HG02759 (cell line): ENCODE data around the gene MYH10.

Experiments used
- ATAC-seq: cut with Tn5 transposase; IDR thresholded peaks from one replicate; pipeline ENCODE4 v1.9.1; 2021; ENCODE audit warnings: mild to moderate bottlenecking, moderate library complexity; ENCODE audit not compliant: unreplicated experiment

The MYH10 gene

GRCh38 chr17:8477715-8478441 is 152.6 kb downstream of the MYH10 start:
- ATAC-seq: no peak

GRCh38 chr17:8477171-8477570 is 153.4 kb downstream of the MYH10 start:
- no peak for ATAC-seq

GRCh38 chr17:8476741-8477140 is 153.8 kb downstream of the MYH10 start:
- ATAC-seq: no peak

DNA sequence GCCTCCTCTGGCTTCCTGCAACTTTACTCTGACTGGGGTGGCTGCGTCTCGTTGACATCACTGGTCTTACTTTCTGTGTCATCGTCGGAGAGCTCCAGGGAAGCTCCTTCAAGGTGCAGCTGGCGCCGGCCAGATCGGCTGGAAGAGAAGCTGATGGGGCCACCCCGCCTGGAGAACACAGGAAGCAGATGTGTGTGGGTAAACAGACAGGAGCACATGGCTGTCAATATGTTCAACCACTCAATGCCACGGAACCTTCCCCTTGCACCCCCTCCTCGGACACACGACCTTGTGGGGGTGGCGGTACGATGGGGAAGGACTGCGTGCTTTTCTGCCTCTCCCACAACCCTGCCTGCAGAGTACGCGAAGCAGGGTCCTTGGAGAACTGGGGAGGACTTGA is 154.7 kb downstream of the MYH10 start:
- no peak for ATAC-seq

DNA sequence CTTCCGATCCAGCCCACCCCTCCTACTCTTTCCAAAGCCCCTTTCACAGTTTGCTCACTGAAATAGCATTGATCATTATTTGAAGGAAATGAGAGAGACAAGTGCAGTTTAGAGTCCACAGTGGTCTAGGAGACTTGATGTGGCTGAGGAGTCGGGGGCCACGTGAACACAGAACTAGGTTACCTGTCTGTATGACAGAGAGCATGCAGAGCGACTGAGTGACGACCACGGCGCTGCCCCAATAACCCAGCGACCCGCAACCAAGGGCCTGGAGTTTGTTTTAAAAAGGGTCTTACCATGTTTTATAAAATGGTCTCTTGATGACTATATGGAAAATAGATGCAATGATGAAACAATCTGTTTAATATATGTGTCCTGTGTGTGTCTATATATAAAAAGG is 155.3 kb downstream of the MYH10 start:
- ATAC-seq: no peak

GRCh38 chr17:8474826-8475225 is 155.7 kb downstream of the MYH10 start:
- ATAC-seq: no peak

GRCh38 chr17:8473451-8474192 is 156.9 kb downstream of the MYH10 start:
- no peak for ATAC-seq

DNA sequence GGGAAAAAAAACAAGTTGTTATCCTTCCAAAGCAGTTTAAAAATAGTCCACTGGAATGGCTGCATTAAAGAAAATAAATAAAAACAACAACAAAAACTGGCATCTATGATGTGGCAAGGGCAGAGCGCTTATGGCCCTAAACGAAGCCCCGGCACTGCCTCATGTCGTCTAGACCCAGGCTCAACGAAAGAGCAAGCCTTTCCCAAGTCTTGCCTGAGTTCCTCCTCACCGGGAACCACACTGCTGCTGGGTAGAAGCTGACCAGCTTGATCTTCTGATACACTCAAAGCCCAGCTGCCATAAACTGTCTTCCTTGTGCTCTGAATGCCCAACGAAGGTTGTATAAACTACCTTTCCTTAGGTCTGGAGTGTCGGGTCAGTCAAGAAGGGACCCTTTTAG is 157.9 kb downstream of the MYH10 start:
- no peak for ATAC-seq

GRCh38 chr17:8470447-8471047 is 160.0 kb downstream of the MYH10 start:
- ATAC-seq: no peak

DNA sequence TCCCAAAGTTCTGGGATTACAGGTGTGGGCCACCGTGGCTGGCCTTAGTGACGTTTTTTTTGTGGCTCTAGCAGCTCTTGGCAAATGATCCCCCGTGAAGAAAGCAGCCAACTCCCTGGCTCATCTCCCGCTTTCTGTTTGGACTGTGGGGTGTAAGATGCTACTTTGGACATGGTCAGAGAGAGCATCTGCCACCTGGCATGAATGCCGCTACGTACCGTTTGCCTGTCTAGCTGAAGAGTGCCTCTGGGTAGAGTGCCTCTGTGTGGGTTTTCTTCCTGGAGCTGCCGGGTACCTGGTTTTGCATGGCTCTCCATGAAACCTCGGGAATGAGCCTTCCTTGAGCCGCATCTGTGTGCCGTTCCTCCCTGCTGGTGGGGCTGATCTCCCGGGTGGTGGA is 160.6 kb downstream of the MYH10 start:
- no peak for ATAC-seq

DNA sequence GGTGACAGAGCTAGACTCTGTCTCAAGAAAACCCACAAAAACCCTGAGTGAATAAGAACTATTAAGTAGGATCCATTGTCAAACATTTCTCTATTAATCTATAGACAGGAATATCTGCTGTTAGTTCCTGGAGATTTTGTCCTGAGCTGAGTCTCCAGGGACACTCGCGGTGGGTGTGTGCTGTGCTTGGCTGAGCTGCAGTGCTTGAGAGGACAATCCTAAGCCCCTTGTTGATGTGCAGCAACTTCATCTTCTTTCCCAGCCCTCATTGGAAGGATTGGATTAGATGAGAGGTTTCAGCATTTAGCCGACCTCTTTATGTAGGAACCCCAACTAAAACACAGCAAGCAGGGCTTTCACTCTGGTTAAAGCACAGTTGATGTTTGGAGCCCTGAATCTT is 161.5 kb downstream of the MYH10 start:
- ATAC-seq: no peak

DNA sequence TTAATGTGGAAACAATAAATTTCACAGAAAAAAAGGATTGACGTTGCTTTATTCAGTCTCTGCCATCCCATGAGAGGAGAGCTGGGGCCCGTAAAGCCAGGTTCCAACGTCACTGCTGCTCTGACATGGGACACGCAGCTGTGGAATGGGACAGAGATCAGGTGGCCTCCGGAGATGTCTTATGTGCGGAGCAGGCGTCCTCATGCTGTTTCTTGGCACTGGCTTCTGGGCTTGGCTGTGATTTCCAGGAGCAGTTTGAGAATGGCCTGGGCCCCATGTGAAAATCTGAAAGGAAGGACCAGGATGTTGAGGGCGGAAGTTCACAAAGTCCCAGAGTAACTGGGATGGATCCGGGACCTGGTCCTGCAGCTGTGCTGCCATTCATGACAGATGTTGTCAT is 162.4 kb downstream of the MYH10 start:
- no peak for ATAC-seq

GRCh38 chr17:8467527-8467926 is 163.0 kb downstream of the MYH10 start:
- no peak for ATAC-seq

- ATAC-seq: no peak
Measured at GRCh38 chr17:8466873-8467272, 163.7 kb downstream of the MYH10 start.

GRCh38 chr17:8466456-8466855 is 164.1 kb downstream of the MYH10 start:
- no peak for ATAC-seq

- no peak for ATAC-seq
Measured at GRCh38 chr17:8465759-8466158, 164.8 kb downstream of the MYH10 start.

DNA sequence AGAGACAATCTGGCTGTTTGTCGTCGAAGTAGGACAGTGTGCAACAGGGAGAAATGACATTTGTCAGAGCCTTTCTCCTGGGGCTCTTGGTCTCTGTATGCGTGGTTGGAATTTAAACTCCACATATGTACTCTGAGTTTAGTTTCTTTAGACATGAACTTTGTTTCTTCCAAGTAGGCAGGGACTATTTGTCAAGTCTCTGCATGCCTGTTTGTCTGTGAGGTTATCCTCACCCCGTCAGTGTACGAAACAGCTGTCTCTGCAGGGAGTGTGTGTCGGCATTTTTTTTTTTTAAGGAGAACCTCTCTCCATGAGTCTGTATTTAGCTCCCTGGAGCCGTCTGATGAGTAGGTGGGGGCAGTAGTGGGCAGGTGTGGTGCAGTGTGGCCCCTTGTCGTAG is 165.2 kb downstream of the MYH10 start:
- no peak for ATAC-seq

DNA sequence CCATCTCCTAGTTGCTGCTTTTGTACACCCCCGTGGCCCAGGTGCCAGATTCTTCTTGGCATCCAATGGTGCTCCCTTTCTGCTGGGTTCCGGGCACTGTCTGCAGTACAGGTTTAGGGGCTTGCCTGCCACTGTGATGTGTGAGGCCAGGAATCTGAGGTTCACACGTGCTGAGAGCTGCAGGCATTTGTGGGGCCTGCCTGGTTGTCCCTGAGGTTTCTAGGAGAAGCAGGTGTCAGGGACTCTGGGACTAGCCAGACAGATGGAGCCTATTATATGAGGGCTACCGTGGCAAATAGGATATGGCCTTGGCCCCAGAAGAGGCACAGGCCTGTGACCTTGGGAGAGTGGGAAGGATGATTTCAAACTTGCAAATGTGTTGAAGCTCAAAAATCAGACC is 165.6 kb downstream of the MYH10 start:
- ATAC-seq: no peak

GRCh38 chr17:8463099-8463498 is 167.4 kb downstream of the MYH10 start:
- no peak for ATAC-seq

GRCh38 chr17:8462564-8462963 is 168.0 kb downstream of the MYH10 start:
- ATAC-seq: no peak

DNA sequence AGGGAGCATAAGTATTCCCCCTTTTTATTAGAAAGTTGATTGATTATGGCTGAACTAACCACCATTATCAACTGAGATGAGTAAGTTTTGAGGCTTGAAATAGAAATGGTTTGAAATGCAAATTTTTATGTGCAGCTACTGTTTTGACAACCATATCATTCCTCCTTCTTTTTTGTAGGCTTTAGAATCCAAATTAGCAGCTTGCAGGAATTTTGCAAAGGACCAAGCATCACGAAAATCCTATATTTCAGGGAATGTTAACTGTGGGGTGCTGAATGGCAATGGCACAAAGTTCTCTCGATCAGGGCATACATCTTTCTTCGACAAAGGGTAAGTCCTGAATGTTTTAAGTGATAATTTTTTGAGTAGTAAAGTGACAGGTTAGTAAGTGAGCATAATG is 170.7 kb downstream of the MYH10 start:
- no peak for ATAC-seq

DNA sequence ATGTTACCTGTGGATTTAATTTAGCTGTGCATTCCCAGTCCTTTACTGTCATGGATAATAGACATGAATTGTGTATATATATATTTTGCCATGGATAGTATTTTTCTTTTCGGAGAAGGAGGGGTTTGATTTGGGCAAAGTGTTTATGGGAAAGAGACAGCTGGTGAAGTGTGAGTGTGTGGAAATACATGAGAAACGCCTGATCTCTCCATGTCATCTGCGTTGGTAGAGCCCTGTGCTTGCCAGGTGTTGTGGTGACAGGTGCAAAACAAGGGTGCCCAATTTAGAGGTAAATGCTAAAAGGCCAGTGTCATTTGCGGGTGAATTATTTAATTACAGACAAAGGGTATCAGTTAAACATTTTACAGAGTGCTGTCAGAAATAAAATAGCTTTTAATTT is 171.4 kb downstream of the MYH10 start:
- no peak for ATAC-seq
